HepG2 (cell line): ENCODE results near the gene DNAJC15. TPM values are rescaled to one million over a fixed set of nuclear protein-coding genes. Genes with fewer than 3 reads are reported as not detected.

Experiments used
- ARID3A ChIP-seq: IDR thresholded peaks from 2 replicates; pipeline ENCODE4 v1.6.1; 2012; ENCODE audit warnings: low read depth, low read length, improper control_type of control experiment
- ATF6 ChIP-seq: sonication (generic); formaldehyde crosslinking; conservative IDR thresholded peaks from 2 replicates; pipeline ENCODE4 v1.4.0; 2020; ENCODE audit warnings: missing genetic modification reagents
- BORCS8-MEF2B ChIP-seq: sonication (generic); formaldehyde crosslinking; IDR thresholded peaks from 2 replicates; pipeline ENCODE4 v1.8.0; 2022; ENCODE audit warnings: mild to moderate bottlenecking, missing genetic modification reagents
- CAMTA2 ChIP-seq: sonication (generic); formaldehyde crosslinking; IDR thresholded peaks from 2 replicates; pipeline ENCODE4 v1.4.0; 2020; ENCODE audit warnings: mild to moderate bottlenecking, missing genetic modification reagents, borderline replicate concordance
- CENPT ChIP-seq: sonication (generic); formaldehyde crosslinking; IDR thresholded peaks from 2 replicates; pipeline ENCODE4 v1.8.0; 2022; ENCODE audit warnings: low read depth, mild to moderate bottlenecking, moderate library complexity, missing genetic modification reagents
- ERF ChIP-seq: IDR thresholded peaks from 2 replicates; pipeline ENCODE4 v1.6.1; 2018; ENCODE audit warnings: missing biosample characterization, missing genetic modification reagents
- FOSL2 ChIP-seq: sonication (generic); formaldehyde crosslinking; IDR thresholded peaks from 2 replicates; pipeline ENCODE4 v1.4.0; 2020; ENCODE audit warnings: missing genetic modification reagents
- GTF3A ChIP-seq: sonication (generic); formaldehyde crosslinking; conservative IDR thresholded peaks from 2 replicates; pipeline ENCODE4 v1.4.0; 2020; ENCODE audit warnings: mild to moderate bottlenecking, missing genetic modification reagents
- IKZF5 ChIP-seq: IDR thresholded peaks from 2 replicates; pipeline ENCODE4 v1.6.1; 2018; ENCODE audit warnings: missing genetic modification reagents, mild to moderate bottlenecking, missing compliant biosample characterization
- MED1 ChIP-seq: sonication (generic); formaldehyde crosslinking; IDR thresholded peaks from 2 replicates; pipeline ENCODE4 v1.4.0; 2020; ENCODE audit warnings: missing genetic modification reagents
- NAIF1 ChIP-seq: sonication (generic); formaldehyde crosslinking; IDR thresholded peaks from 2 replicates; pipeline ENCODE4 v1.5.0; 2020; ENCODE audit warnings: mild to moderate bottlenecking, missing genetic modification reagents, borderline replicate concordance
- NR2F2 ChIP-seq: IDR thresholded peaks from 2 replicates; pipeline ENCODE4 v1.6.1; 2012; ENCODE audit warnings: low read depth, inconsistent platforms, borderline replicate concordance
- PHB2 ChIP-seq: fragments of 450-650 bp; IDR thresholded peaks from 2 replicates; pipeline ENCODE4 v1.6.1; 2018; ENCODE audit not compliant: partially characterized antibody
- STAT5B ChIP-seq: sonication (generic); formaldehyde crosslinking; IDR thresholded peaks from 2 replicates; pipeline ENCODE4 v1.4.0; 2020; ENCODE audit warnings: missing genetic modification reagents
- TBL1XR1 ChIP-seq: fragments of 150-350 bp; IDR thresholded peaks from 2 replicates; pipeline ENCODE4 v1.6.1; 2014; ENCODE audit warnings: borderline replicate concordance, low read length; ENCODE audit not compliant: partially characterized antibody
- TRIM24 ChIP-seq: sonication (generic); formaldehyde crosslinking; IDR thresholded peaks from 2 replicates; pipeline ENCODE4 v1.8.0; 2022; ENCODE audit warnings: mild to moderate bottlenecking, missing genetic modification reagents
- ZEB1 ChIP-seq: IDR thresholded peaks from 2 replicates; pipeline ENCODE4 v1.6.1; 2012; ENCODE audit warnings: mild to moderate bottlenecking, low read depth, inconsistent platforms; ENCODE audit not compliant: insufficient replicate concordance
- ZNF18 ChIP-seq: sonication (generic); formaldehyde crosslinking; IDR thresholded peaks from 2 replicates; pipeline ENCODE4 v1.8.0; 2022; ENCODE audit warnings: mild to moderate bottlenecking, missing genetic modification reagents; ENCODE audit not compliant: insufficient replicate concordance
- ZNF333 ChIP-seq: sonication (generic); formaldehyde crosslinking; IDR thresholded peaks from 2 replicates; pipeline ENCODE4 v1.4.0; 2020; ENCODE audit warnings: mild to moderate bottlenecking, missing genetic modification reagents, borderline replicate concordance
- ZNF432 ChIP-seq: sonication (generic); formaldehyde crosslinking; IDR thresholded peaks from 2 replicates; pipeline ENCODE4 v1.5.0; 2020; ENCODE audit warnings: missing genetic modification reagents, mild to moderate bottlenecking, borderline replicate concordance
- ZNF44 ChIP-seq: sonication (generic); formaldehyde crosslinking; IDR thresholded peaks from 2 replicates; pipeline ENCODE4 v1.5.1; 2020; ENCODE audit warnings: mild to moderate bottlenecking, missing genetic modification reagents
- ZNF446 ChIP-seq: sonication (generic); formaldehyde crosslinking; IDR thresholded peaks from 2 replicates; pipeline ENCODE4 v1.5.0; 2020; ENCODE audit warnings: mild to moderate bottlenecking, missing genetic modification reagents
- ZNF629 ChIP-seq: sonication (generic); formaldehyde crosslinking; conservative IDR thresholded peaks from 2 replicates; pipeline ENCODE4 v1.5.0; 2020; ENCODE audit warnings: missing genetic modification reagents
- ZNF777 ChIP-seq: sonication (generic); formaldehyde crosslinking; IDR thresholded peaks from 2 replicates; pipeline ENCODE4 v1.4.0; 2020; ENCODE audit warnings: missing genetic modification reagents
- polyA plus RNA-seq, 8 experiments: library from polyadenylated mRNA; depleted of rRNA in 3 of 8; stranded (reverse) in 7 of 8; unstranded in 1 of 8; fragments of >200 nt; fragmentation: Illumina TruSeq in 4 of 8; extraction: Trizol in 4 of 8; gene quantifications; 2 replicates each; pipeline versions ENCODE4 v1.2.1 to v1.2.3, GENCODE V29; 2011 to 2016; ENCODE audit warnings: low read depth in 4 of 8, missing spikeins in 1 of 8, mixed read lengths in 1 of 8; ENCODE audit not compliant: insufficient read depth in 1 of 8
- total RNA-seq, 5 experiments: library from RNA; depleted of rRNA; stranded (reverse); fragments of >200 nt; fragmentation: Illumina TruSeq; extraction: Trizol; gene quantifications; 2 replicates each; pipeline ENCODE4 v1.2.3, GENCODE V29; 2016; ENCODE audit warnings: low read depth in 1 of 5

Gene DNAJC15
- total and polyA plus RNA-seq, 2 of the 13 experiments (the other 11 are each of a cell fraction or from before 2014, with no cell fraction given) = 23.0 to 31.9 TPM

- TF ChIP-seq ATF6 (CRISPR knock-in tag) = no peak
- TF ChIP-seq MED1 (CRISPR knock-in tag) = peak; percentile 40; the same call in 1 of the 2 replicates
- no peak; the same call in 1 of the 2 replicates for TF ChIP-seq CAMTA2 (CRISPR knock-in tag)
- TF ChIP-seq ZNF446 (CRISPR knock-in tag) = no peak
- peak; percentile 46; the same call in 1 of the 2 replicates for TF ChIP-seq FOSL2 (CRISPR knock-in tag)
- TF ChIP-seq ZNF333 (CRISPR knock-in tag) = no peak
- TF ChIP-seq GTF3A (CRISPR knock-in tag) = no peak
- TF ChIP-seq NAIF1 (CRISPR knock-in tag) = no peak
- TF ChIP-seq ZEB1 = no peak
- peak; percentile 10; the same call in 1 of the 2 replicates for TF ChIP-seq ZNF629 (CRISPR knock-in tag)
- peak; percentile 11 for TF ChIP-seq TBL1XR1
- no peak for TF ChIP-seq CENPT (CRISPR knock-in tag)
- TF ChIP-seq BORCS8-MEF2B (CRISPR knock-in tag) = peak; percentile 63; the same call in 1 of the 2 replicates
- no peak for TF ChIP-seq ZNF44 (CRISPR knock-in tag)
- TF ChIP-seq ARID3A = no peak
- peak; percentile 70 for TF ChIP-seq ZNF777 (CRISPR knock-in tag)
- TF ChIP-seq PHB2 = no peak
- peak; percentile 65; the same call in 1 of the 2 replicates for TF ChIP-seq IKZF5
- 0 out of 2 replicates have a peak, but pooled peaks have one; percentile 53 for TF ChIP-seq STAT5B (CRISPR knock-in tag)
- TF ChIP-seq ERF (CRISPR knock-in tag) = peak; percentile 79
- no peak for TF ChIP-seq TRIM24 (CRISPR knock-in tag)
- no peak for TF ChIP-seq ZNF432 (CRISPR knock-in tag)
- TF ChIP-seq ZNF18 (CRISPR knock-in tag) = no peak
- 0 out of 2 replicates have a peak, but pooled peaks have one; percentile 15 for TF ChIP-seq NR2F2
Measured at GRCh38 chr13:43023289-43023963, at the start of gene DNAJC15 (continued).
